ENCODE data around the gene UBE2J1. TPM values are rescaled to one million over a fixed set of nuclear protein-coding genes. Genes with fewer than 3 reads are reported as not detected.

Gene UBE2J1
- total and polyA plus RNA-seq, 9 of the 15 experiments (the other 6 are each of a cell fraction or from before 2014, with no cell fraction given): 11.6 to 32.6 (median 22.0) TPM

DNA sequence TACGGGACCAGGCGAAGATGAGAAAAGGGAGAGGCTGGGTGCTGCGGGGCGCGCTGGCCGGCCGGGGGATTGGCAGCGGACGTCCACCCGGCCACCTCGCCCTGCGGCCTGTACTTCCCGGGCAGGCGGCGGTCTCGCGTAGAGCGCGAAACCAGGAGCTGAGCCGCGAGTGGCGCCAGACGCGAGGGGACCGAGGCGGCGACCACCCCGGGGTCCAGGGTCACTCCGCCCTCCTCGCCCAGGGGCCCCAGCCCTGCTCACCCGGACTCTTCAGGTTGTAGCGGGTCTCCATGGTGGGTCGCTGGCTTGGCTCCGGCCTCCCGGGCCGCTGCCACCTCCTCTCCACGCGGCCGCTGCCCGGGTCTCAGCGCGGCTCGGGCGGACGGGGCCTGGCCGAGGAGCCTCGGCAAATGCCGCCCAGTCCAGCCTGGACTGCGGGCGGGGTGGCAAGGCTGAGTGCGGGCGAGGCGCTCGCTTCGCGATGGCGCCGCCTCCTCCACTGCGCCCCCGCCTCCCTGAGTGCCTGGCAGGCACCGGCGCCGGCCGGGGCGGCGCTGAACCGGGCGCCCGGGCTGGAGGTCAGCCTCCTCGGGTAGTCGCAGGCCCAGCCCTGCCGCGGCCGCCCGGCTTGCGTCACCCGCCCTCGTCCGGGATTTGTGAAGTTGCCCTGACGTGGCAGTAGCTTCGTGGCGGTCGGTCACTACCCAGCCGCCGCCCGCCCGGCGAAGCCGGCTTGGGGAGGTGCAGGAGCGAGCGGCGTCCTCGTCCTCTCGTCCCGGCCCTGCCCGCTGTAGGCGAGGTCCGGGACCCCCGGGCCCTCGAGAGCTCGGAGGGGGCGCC, at the start of gene UBE2J1 (continued):
- TF ChIP-seq ZNF165 (CRISPR knock-in tag; IDR thresholded peaks at IDR 0.05; ENCODE audit: borderline replicate concordance) (no peak), BDP1 (IDR thresholded peaks at IDR 0.05; ENCODE audit: insufficient read depth, insufficient read length) (no peak), ZC3H4 (CRISPR knock-in tag; IDR thresholded peaks at IDR 0.05; ENCODE audit: borderline replicate concordance) (no peak), FOXA1 (IDR thresholded peaks at IDR 0.05; ENCODE audit: borderline replicate concordance) (no peak), RBM15 (IDR thresholded peaks at IDR 0.05; ENCODE audit: insufficient read depth, low read length) (no peak), MYBL2 (IDR thresholded peaks at IDR 0.05; ENCODE audit: low read depth) (no peak), MYBL2 (CRISPR knock-in tag; IDR thresholded peaks at IDR 0.05; ENCODE audit: borderline replicate concordance) (no peak), CBX1 (IDR thresholded peaks at IDR 0.05; ENCODE audit: low read depth) (no peak; the same call in 1 of the 2 replicates), TEAD2 (tag; IDR thresholded peaks at IDR 0.05) (no peak), ZNF77 (CRISPR knock-in tag; IDR thresholded peaks at IDR 0.05) (no peak), XRCC3 (IDR thresholded peaks at IDR 0.05) (no peak), RBBP5 (IDR thresholded peaks at IDR 0.05; ENCODE audit: borderline replicate concordance, insufficient read depth, low read length, poor library complexity, severe bottlenecking) (peak; percentile 87), ZFP1 (CRISPR knock-in tag; IDR thresholded peaks at IDR 0.05) (no peak), HOXB6 (CRISPR knock-in tag; IDR thresholded peaks at IDR 0.05; ENCODE audit: borderline replicate concordance) (no peak), ZFX (CRISPR knock-in tag; IDR thresholded peaks at IDR 0.05) (peak; percentile 100), CBX3 (IDR thresholded peaks at IDR 0.05; ENCODE audit: borderline replicate concordance in 1 of 2, low read length in 2 of 2) (no peak), CBX5 (IDR thresholded peaks at IDR 0.05; ENCODE audit: borderline replicate concordance, low read depth) (no peak), ASH1L (IDR thresholded peaks at IDR 0.05; ENCODE audit: borderline replicate concordance, low read depth, partially characterized antibody) (no peak), FOXM1 (IDR thresholded peaks at IDR 0.05; ENCODE audit: low read depth) (no peak), FOXM1 (CRISPR knock-in tag; IDR thresholded peaks at IDR 0.05; ENCODE audit: low read depth) (peak; percentile 48; the same call in 1 of the 2 replicates), ZNF583 (CRISPR knock-in tag; IDR thresholded peaks at IDR 0.05) (no peak), SAFB2 (IDR thresholded peaks at IDR 0.05; ENCODE audit: borderline replicate concordance, low read depth, low read length, severe bottlenecking) (no peak), GTF2A2 (tag; IDR thresholded peaks at IDR 0.05) (no peak), CBFB (CRISPR knock-in tag; IDR thresholded peaks at IDR 0.05) (0 out of 2 replicates have a peak, but pooled peaks have one; percentile 57), ZNF512 (tag; IDR thresholded peaks at IDR 0.05) (no peak)
- TF ChIP-seq, protein P1, sequence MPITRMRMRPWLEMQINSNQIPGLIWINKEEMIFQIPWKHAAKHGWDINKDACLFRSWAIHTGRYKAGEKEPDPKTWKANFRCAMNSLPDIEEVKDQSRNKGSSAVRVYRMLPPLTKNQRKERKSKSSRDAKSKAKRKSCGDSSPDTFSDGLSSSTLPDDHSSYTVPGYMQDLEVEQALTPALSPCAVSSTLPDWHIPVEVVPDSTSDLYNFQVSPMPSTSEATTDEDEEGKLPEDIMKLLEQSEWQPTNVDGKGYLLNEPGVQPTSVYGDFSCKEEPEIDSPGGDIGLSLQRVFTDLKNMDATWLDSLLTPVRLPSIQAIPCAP (CRISPR knock-in tag; IDR thresholded peaks at IDR 0.05; ENCODE audit: borderline replicate concordance): 0 out of 2 replicates have a peak, but pooled peaks have one; percentile 25
- TF ChIP-seq, protein P2, sequence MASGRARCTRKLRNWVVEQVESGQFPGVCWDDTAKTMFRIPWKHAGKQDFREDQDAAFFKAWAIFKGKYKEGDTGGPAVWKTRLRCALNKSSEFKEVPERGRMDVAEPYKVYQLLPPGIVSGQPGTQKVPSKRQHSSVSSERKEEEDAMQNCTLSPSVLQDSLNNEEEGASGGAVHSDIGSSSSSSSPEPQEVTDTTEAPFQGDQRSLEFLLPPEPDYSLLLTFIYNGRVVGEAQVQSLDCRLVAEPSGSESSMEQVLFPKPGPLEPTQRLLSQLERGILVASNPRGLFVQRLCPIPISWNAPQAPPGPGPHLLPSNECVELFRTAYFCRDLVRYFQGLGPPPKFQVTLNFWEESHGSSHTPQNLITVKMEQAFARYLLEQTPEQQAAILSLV (tag; IDR thresholded peaks at IDR 0.05): no peak
